SKM-1 (cell line): Measurements from ENCODE around the gene SLC25A13.
"Not testable (repeated sequence)": the region's sequence is repeated elsewhere in the genome, so short reads cannot be mapped to it uniquely, and the experiment has no call there.

Experiments used
- DNase-seq: peaks from one replicate; lab custom pipeline; 2025; ENCODE audit not compliant: unreplicated experiment; lab: John Stamatoyannopoulos, UW

The SLC25A13 gene

DNA sequence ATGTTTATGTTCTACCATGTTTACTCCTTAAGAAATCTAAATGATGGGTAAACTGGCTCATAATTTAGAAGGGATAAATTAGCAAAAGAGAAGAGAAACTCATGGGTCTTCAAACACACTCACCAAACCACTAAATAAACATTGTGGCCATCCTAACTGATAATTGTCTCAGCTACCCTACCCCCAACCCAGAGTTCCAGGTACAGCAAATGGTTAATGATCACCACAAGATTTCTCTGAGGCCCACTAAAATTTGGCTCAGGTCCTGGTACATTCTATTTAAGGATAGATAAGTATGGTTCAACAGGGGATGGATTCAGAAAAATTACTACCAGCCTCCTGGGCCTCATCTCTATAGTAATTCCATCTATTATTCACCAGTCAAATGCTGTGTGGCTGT lies 21.4 kb downstream of the SLC25A13 start:
- DNase-seq, result no peak

GRCh38 chr7:96299496-96299895 lies 22.4 kb downstream of the SLC25A13 start:
- no peak for DNase-seq

GRCh38 chr7:96297876-96298275 lies 24.0 kb downstream of the SLC25A13 start:
- DNase-seq, result no peak

DNA sequence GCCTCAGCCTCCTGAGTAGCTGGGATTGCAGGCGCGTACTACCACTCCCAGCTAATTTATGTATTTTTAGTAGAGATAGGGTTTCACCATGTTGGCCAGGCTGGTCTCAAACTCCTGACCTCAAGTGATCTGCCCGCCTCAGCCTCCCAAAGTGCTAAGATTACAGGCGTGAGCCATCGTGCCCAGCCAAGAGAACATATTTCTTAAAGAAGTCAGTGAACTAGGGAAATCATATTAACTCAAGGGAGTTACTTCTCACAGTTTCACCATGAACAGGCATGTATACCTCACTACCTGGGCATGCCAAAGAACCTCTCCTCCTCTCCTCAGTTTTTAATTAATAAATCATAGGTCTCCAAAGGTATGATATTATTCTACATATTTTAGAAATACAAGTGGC lies 24.5 kb downstream of the SLC25A13 start:
- DNase-seq, result not testable (repeated sequence)

GRCh38 chr7:96293911-96294310 lies 28.0 kb downstream of the SLC25A13 start:
- DNase-seq, result not testable (repeated sequence)

DNA sequence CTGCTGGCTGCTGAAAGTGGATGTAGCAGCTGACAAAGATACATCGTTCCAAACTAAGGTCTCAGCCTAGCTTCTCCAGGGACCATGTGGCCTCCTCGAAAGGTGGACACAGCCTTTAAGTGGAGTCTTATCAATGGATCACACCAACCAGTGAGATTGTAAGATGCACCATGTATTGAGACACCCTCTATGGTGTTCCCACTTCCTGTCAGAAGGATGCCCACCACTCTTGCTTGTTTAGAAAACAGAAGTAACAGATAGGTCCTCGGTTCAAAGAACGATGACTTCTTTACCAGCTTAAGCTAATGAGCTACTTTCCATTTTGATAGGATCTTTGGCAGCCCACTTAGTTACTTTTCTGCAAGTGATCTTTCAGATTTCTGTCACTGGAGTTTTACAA lies 34.3 kb downstream of the SLC25A13 start:
- no peak for DNase-seq

GRCh38 chr7:96287132-96287531 lies 34.8 kb downstream of the SLC25A13 start:
- peak; percentile 24 for DNase-seq

DNA sequence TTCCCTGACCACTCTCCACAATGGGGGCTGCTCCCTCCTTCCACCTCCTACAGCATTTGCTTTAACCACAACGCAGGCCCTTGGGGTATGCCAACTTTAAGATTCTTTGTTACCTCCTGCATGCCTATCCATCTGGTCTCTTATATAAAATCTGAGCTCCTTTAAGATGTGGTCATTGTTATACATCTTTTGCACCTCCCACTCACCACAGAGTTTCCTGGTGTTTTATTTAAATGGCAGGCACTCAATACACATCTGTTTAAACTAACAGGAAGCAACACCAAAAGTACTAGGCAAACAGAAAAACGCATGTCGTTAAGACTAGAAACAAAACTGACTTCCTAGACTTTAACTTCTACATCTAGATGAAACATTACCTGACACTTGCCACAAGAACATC lies 36.3 kb downstream of the SLC25A13 start:
- no peak for DNase-seq

DNA sequence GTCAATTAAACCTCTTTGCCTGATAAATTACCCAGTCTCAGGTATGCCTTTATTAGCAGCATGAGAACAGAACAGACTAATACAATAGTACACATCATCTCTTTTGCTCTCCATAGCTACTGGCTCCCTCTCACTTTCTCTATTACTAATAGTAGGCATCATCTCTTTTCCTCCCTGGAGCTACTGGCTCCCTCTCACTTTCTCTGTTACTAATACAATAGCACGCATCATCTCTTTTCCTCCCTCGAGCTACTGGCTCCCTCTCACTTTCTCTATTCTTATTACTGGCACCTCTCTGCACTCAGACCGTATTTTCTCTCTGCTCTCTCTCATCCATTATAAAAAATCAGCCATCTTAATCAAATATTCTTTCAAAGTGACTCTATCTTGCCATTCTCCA lies 37.1 kb downstream of the SLC25A13 start:
- no peak for DNase-seq

DNA sequence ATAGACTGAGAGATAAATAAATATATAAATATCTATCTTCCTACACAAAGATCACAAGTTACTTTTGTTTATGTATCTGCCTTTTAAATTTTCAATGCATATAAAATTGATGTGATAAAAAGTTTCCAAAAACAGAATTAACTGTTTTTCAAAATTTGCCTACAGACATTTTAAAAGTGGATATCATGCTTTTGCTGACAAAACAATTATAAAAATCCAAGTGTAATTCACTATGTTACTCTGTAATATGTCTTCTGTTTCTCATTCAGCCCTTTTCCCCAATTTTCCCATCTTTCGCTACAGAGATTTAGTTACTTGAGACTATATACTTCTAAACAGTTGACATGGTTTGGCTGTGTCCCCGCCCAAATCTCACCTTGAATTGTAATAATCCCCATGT lies 37.7 kb downstream of the SLC25A13 start:
- no peak for DNase-seq

- no peak for DNase-seq
Observed at GRCh38 chr7:96282835-96283234, 39.1 kb downstream of the SLC25A13 start.

- no peak for DNase-seq
Observed at GRCh38 chr7:96277921-96278320, 44.0 kb downstream of the SLC25A13 start.

GRCh38 chr7:96276019-96276418 lies 45.9 kb downstream of the SLC25A13 start:
- DNase-seq, result no peak

DNA sequence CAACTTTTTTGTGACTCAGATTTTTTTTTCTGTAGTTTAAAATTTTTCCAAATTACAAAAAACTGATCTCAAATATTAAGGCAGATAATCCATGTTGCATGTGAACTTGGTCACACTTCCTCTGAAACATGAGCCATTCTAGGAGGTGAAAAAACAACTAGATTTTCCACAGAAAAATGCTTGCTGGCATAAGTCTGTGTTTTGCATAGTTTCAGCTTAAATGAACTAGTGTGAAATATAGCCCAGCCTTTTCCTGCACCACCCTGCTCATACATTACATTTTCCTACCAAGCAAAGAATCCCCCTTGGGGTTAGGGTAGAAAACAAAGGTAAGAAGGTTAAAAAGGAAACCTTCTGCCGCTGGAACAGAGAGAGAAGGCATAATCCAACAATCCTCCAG lies 48.2 kb downstream of the SLC25A13 start:
- no peak for DNase-seq

DNA sequence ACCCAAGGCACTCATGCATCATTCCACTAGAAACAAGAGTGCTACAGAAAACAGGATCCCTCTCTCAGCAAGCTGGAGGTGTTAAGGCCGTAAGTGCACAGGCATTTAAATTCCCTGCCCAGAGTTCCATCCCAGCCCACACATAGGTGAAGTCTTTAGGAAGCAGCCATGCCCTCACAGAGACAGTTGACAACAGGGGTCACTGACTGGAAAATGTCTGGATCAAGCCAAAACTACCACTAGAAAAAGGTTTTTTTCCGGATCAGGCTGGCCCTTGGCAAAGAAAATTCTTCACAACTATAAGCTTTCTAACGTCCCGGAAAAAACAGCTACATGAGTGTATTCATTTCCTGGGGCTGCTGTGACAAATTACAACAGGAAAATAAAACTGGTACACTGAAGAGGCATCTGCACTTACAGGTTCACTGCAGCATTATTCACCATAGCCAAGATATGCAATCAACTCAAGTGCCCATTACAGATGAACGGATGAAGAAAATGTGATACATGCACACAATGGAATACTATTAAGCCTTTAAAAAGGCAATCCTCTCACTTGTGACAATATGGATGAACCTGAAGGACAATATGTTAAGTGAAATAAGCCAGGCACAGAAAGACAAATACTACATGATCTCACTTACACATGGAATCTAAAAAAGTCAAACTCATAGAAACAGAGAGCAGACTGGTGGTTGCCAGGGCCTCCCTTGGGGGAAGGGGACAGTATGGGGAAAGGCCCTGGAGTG lies 52.5 kb downstream of the SLC25A13 start:
- DNase-seq, result no peak

DNA sequence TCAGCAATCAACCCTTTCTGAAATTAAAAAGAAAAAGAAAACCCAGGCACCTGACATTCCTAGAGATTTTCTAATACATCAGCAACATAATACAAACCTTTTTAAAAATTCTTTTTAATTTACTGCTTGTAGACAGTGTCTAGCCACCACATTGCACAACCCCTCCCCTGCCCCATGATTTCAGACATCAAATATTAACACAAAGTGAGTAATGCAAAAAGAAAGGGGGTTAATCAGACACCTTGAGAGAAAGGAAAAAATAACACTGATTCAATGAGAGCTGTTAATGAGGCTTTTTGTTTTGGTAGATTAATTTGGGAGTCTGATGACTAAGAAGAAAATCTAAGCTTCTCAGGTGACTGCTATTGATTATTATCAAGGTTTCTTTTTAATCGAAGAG lies 55.3 kb downstream of the SLC25A13 start:
- DNase-seq, result no peak

DNA sequence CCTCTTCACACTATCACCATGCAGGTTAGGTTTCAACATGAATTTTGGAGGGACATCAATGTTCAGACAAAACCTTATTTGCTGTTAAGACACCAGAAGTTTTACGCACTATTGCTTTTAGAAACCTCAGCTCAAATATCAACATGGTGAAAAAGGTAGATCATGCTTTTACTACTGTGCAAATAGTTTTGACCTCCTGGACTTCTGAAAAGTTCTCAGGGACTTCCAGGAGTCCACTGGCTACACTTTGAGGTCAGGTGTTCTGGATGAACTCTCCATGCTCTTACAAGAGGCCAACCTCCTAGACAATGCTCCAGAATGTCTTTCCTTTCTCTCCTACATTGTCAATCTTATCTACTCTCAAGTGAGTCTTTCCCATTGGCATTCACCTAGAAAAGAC lies 55.9 kb downstream of the SLC25A13 start:
- DNase-seq, result no peak

DNA sequence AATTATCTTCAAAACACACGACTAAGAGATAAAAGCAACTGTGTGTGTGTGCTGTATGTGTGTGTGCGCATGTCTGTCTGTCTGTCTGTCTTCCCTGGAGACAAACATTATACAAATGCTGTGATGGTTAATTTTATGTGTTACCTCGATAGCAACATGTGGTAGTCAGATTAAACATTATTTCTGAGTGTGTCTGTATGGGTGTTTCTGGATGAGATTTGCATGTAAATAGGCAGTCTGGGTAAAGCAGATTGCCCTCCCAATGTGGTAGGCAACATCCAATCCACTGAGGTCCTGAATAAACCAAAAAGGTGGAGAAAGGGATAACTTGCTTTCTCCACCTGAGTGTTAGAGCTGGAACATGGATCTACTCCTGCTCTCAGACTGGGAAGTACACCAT lies 67.9 kb downstream of the SLC25A13 start:
- no peak for DNase-seq

DNA sequence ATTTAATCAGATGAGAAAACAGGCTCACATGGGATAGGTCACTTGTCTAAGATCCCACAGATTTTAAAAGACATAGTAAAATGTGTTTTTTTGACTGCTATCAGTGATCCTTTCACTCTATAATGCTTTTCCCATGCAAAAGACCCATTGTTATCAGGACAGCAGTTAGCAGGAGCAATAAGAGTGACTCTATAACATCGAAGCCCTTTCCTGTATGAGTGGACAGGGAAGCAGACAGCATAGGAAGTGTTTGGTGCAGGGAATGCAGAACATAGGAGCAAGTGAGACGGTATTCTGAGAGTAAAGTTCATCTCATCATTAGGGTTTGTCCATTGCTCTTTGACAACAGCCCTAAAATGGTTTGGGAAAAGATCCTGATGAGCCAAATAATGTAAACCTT lies 68.5 kb downstream of the SLC25A13 start:
- DNase-seq, result no peak

DNA sequence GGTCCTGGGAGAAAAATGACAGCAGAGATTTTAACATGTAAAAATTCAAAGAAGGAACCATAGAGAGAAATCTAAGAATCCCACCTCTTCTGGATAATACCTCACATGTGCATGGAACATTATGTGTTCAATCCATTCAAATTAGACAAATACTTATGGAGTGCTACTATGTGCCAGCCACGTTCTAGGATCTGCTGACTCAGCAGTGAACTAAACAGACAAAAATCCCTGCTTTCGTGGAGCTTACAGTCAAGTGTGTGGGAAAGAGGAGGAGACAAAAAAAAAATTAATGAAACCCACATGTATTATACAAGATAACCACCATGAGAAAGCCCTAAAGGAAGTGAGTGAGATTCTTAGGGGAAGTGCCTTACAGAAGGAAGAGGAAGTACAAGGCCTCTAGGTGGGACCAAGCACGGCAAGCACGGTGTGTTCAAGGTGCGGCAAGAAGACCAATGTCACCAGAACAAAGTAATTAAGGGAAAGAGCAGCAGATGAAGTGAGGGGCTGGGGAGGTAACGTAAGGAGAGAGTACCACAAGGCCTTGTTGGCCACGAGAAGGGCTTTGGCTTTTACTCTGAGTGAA lies 71.0 kb downstream of the SLC25A13 start:
- peak; percentile 14 for DNase-seq

DNA sequence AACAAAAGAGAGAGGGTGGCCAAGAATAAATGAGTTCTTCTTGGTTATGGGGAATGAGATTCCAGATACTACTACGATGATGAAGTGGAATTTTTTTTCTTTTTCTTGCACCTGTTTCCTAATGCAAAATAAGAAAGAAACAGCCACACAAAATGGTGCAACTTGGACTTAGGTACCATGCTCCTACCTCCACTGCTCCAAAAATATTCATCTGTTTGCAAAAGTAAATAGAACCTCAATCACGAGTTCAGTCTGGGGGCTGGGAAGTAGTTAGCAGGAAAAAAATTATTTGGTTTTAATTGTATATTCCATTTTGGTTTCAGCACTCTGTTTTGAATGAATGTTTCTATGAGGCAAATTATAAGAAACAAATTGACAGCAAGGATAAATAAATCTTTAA lies 73.5 kb downstream of the SLC25A13 start:
- no peak for DNase-seq

- no peak for DNase-seq
Observed at GRCh38 chr7:96246919-96247318, 75.0 kb downstream of the SLC25A13 start.

GRCh38 chr7:96244992-96245292 lies 77.0 kb downstream of the SLC25A13 start:
- DNase-seq, result no peak
